LHCN-M2 (cell line): ENCODE results near the gene RBBP8NL. TPM values are rescaled to one million over a fixed set of nuclear protein-coding genes. Genes with fewer than 3 reads are reported as not detected.

ENCODE experiments used
- DNase-seq: peaks from one replicate; pipeline ENCODE4 v3.0.0-alpha.2; 2012; ENCODE audit warnings: low read depth
- total RNA-seq: library from RNA; depleted of rRNA; stranded (reverse); fragments of >200 nt; gene quantifications from 2 replicates; pipeline ENCODE4 v1.2.3, GENCODE V29; 2014

Gene RBBP8NL
- total RNA-seq, 1 experiment from 2014 or later: not detected

DNA sequence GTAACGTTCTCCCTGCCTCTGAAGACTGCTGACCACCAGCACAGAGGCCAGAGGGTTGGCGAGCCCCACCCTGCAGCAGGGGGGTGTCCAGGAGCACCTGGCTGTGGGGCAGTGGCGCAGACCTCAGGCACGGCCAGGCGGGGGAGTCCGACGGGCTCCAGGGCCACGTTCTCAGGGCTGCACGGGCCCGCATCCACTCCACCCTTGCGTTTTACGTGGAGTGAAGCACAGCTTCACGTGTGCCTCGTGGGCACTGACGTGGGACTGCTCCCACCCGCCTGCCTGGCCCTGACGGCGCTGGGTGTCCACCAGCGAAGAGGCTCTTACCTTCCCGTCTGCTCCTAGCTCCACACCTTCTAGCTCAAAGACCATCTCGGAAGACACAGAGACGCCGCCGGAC lies 33.5 kb downstream of the RBBP8NL start:
- DNase-seq: no peak

DNA sequence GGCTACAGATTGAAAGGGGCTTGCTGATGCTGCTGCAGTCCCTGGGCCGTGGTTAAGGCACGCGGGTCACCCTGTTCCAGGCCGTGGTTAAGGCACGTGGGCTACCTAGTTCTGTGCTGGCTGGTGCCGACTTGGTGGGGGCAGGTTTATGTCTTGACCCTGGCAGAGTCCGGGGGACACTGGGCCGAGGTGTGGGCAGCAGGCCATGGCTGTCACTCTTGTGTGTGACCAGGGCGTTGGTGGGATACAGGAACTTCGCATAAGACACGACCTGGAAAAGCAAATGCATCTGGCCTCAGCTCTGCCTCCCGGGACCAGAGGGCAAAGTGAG lies 34.0 kb downstream of the RBBP8NL start:
- DNase-seq: no peak

DNA sequence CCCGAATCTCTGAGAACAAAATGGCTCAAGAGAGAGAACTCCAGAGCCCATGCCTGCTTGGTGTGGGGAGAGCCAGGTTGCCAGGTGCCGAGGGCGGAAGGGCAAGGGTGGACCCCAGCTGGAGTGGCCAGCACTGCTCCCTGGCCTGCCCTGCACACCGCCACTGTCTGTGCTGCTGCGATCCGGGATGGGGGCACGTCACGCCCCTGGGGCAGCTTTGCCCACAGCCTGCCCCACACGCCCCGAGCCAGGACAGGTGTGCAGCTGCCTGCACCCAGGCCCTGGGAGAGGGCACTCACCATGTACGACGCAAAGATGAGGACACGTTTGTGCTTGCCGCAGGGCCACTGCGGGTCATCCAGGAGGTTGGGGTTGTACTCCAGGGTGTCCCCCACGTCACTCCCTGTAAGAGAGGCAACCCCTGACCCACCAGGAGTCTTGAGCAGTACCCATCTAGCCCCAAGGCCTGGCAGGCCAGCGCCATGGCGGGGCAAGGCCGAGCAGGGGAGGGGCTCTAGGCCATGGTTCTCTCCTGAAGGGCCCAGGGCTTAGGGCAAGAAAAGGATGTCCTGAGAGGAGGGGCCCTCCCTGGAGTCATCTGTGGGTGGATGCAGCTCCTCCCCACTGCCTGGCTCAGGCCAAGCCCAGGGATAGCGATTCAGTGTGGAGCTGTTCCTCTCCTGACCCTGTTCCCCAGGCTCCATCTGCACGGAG lies 34.6 kb downstream of the RBBP8NL start:
- no peak for DNase-seq

DNA sequence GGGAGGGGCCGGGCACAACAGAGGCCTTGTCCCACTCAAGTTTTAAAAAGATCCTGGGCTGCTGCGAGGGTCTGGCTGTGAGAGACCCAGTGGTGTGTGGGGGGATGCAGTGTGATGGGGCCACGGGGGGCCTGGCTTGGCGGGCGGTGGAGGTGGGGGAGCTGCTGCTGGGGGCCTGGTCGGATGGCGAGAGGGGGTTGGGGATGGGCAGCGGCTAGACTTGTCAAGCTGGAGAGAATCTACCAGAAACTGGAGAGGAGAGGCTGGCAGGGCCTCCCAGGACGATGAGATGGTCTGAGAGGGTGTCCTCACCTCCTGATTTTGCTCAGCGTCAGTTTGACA lies 35.3 kb downstream of the RBBP8NL start:
- DNase-seq: no peak

DNA sequence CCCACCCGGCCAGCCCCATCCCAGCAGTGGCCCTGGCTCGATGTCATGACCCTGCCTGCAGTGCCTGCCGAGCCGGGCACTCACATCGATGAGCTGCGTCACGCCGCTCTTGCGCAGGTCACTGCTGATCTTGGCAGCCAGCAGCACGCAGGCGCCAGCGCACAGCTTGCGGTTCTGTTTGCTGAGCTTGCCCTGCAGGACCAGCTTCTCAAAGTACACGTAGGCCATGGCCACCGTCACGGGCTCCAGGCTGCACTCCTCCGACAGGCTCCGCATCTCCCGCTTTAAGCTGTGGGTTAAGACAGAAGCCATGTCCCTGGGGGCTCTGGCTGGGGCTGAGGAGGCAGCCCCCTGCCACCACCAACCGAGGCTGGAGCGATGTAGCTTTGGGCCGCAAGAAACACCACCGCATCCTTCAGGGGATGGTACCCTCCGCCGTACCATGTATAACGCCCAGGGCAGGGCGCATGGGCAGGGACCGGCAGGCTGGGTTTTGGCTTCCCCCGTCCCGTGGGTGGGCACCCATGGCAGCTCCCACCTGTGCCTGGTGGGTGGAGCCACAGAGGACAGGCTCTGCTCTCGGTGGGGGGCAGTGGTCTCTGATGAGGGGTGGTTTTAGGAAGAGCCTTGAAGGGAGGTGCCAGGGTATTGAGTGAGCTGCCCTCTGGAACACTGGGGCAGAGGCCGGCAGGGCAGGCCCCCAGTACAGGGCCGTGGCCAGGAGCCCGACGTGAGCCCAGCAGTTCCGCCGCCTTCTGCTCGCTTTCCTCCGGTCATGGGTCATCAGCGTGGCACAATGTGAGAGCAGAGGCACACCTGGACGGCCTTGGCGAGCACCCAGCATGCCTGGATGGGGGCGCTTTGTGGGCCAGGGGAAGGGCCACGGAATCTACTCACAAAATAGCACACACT lies 35.9 kb downstream of the RBBP8NL start:
- no peak for DNase-seq

DNA sequence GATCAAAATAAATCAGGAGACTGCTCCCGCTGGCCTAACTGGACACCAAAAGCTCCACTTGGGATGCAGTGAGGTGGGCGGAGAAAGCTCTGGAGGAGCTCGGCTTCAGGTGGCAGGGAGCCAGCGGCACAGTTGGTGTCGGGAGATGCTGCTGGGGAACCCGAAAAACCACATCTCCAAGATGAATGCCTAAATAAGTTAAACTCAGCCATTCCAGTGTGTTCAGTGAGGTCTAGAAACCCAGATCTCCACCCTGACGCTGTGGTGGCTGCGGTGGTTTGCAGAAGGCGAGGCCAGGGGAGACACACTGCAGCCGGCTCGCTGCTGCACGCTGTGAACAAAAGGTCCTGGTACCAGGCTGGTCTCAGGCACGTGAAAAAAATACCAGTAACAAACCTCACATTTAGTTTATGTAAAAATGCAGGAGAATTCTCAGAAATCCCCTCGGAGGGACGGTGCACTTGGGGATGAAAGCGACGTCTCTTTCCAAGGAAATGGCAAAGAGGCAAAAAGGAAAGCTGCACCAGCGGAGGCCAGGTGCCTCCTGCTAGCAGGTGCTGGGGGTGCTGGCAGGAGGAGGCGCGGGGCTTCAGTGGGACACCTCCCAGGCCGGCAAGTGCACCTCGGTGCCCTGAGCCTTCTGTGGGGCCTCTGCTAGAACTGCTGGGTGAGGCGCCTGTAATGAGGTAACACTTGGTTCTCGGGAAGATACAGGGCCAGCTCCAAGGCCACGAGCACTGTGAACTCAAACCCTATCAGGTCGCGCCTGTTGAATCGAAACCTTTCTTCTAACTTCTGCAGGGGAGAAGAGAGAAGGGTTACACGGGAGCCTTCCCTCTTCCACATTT lies 36.8 kb downstream of the RBBP8NL start:
- no peak for DNase-seq

DNA sequence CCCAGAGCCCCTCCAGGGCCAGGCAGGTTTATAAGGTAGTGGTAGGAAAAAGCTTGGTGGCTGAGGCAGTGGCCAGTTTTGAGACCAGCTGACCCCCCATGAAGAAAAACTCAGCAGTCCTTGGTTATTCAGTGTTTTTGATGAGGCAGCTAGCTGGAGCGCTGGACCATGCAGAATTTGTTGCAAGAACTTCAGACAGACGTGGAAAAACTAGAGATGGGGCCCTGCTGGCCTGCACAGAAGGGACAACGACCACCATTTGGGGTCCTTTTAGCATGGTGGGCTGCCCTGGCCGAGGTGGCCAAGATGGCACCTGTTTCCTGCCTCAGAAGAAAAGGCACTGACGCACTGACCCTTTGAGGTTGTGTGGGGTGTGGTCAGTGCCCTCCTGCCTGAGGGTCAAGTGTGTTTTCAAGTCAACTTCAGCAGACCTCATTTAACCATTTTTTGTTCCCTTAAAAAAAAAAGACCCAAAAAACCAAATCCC lies 37.7 kb downstream of the RBBP8NL start:
- DNase-seq: no peak

DNA sequence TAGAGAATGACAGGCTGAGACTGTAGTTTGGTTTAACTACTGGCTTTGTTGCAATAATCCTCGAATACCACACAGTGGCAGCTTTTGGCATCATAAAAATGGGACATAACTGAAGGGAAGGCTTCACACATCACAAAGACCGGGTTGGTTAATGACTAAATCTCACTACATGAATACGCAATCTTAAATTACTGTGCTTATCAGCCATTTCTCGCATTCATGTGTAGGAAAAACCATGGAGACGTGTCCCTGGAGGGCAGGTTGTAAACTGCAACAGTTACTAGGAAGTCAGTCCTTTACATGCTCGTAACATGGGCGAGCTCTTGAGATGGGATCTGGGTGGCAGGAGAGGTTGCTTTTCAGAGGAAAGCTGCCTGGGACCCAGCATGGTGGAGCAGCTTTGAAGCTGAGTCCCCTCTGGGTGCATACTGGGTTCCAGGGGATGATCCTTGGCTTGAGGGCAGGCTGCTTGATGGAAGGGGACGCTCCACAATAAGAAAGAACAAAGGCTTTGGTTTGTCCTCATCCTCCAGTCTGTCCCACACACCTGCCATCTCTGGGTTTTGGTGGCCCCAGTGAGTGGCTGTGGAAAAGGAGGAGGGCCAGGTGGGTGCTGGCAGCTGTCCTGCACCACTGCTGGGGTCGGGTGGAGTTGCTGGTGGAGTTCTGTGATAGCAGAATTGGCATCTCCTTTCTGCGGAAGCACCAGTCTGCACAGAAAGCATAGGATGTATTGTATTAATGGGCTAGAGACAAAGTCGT lies 38.3 kb downstream of the RBBP8NL start:
- no peak for DNase-seq

DNA sequence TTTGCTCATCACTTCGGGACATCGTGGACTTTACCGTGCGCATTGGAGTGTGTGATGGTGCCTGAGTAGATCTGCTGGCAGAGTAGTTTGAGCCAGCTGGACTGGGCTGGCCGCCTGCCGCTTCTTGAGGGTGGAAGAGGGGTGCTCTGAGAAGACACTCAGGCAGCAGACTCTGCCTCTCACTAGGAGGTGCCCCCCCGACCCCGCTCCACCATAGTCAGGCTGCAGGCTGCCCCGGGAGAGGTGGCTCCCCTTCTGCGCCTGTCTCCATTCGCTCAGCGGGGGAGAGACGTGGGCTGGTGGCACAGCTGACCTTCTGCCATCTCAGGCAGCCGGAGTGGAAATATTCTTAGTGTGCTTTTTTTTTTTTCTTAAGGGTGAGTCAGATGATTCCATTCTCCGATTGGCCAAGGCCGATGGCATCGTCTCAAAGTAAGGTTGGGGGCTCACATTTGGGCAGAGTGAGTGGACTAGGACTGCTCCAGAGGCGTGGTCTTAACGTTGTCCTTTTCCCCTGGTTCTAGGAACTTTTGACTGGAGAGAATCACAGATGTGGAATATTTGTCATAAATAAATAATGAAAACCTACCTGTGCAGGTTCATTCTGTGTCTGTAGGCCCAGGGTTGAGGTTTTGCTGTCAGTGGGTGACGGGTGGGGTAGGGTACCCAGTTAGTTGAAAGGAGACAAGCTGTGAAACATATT lies 39.3 kb downstream of the RBBP8NL start:
- DNase-seq: peak; percentile 40

DNA sequence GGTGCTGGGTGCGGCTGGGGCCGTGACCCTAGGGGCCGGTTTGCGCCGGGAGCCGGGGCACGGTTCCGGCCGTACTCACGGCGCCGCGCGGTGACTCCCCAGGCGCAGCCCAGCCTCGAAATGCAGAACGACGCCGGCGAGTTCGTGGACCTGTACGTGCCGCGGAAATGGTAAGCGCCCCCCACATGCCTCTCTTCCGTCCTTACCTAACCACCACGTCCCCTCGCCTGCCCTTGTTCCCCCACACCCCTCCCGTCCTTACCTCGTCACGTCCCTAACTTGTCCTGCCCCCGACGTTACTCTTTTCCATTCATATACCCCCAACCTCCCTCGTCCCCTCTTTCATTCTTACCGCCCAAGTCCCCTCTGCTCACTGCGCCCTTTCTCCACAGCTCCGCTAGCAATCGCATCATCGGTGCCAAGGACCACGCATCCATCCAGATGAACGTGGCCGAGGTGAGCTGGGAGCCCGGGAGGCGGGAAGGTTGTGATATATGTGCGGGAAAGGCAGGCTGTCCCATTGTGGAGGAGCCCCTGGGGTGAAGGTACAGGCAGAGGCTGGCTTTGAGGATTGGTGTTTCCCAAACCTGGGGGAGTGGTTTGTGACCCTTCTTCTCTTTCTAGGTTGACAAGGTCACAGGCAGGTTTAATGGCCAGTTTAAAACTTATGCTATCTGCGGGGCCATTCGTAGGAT lies 40.0 kb downstream of the RBBP8NL start:
- no peak for DNase-seq

DNA sequence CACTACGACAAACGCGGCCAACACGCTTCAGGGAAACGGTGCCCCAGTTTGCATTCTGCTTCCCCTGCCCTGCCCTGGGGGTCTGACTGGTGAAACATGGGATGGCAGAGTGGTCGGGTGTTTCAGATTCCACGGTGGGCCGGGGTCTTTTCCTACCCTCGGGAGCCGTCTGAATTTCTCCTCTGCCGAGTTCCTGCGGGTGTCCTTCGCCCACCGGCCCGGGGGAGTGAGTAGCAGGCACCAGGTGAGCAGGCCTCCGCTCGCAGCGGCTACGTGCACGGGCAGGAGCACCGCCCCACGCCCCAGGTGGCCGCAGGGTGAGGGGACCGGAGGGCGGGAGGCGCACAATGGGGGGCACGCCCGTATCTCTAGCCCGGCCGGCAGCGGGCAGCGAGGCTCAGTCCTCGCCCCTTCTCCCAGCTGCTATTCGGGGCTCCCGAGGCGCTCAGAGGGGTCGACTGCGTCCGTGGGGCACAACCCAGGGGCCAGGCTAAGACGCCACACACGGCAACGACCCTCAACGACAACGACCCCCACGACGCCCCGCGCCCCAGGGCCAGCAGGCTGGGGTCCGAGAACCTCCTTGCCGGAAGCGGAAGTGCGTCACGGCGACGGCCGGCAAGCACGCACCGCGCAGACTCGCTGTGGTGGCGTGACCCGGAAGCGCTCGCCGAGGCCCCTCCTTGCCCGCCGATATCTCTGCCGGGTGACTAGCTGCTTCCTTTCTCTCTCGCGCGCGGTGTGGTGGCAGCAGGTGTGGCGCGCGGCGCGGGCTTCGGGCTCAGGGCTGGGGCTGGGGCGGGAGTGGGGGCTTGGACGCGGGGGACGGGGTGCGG lies 40.7 kb downstream of the RBBP8NL start, which contains the start of gene RPS21:
Gene RPS21 (plus strand): TSS at position 721 of the 836 bp plus-strand sequence. CDS start 236 bp downstream, outside the sequence.
- peak; percentile 89 for DNase-seq

DNA sequence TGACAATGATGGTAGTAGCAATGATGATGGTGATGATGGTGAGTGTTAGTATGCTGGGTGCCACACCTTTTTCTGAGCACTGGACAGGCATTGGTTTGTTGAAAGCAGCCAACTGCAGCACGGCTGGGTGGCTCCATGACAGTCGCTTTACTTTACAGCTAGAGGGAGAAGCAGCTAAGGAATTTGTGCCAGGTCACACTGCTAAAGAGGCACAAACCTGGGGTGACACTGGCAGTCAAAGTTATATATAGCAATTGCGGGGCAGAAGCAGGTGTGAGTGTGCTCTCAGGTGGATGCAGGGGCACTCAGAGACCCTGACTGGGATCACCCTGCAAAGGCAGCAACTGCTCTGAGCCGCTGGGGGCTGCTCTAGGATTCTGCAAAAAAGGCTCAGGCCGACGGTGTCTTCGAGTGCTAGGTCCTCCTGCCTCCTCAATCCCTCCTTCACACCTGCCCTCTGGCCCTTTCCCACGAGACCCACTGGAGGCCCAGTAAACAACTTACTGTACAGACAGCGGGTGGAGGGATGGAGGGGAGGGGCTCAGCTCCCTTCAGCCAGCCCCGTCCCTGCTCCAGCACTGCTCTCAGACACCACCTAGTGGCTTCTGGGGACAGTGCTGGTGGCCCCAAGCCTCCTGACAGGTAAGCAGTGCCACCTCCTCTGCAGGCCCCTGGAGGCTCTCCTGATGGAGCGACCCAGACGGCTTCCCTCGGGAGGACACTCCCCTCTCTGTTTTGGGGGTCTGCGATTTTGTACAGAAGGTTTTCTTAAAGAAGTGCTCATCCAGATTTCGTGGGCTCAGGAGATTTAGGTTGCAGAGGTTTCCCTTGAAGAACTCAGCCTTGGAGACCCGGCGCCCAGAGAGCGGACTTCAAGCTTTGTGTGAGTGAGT lies 44.8 kb downstream of the RBBP8NL start:
- DNase-seq: peak; percentile 56

DNA sequence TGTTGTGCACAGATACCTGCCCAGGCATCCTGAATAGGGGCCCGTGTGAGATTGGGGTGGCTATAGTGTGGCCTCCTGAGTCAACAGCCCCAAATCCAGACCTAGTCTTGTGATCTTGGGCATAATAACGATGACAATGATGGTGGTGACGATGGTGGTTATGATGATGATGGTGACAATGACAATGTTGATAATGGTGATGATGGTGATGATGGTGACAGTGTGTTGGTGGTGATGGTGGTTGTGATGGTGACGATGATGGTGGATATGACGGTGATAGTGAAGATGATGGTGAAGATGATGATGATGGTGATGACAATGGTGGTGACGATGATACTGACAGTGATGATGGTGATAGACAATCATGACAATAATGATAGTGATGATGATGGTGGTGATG lies 45.5 kb downstream of the RBBP8NL start:
- DNase-seq: no peak

DNA sequence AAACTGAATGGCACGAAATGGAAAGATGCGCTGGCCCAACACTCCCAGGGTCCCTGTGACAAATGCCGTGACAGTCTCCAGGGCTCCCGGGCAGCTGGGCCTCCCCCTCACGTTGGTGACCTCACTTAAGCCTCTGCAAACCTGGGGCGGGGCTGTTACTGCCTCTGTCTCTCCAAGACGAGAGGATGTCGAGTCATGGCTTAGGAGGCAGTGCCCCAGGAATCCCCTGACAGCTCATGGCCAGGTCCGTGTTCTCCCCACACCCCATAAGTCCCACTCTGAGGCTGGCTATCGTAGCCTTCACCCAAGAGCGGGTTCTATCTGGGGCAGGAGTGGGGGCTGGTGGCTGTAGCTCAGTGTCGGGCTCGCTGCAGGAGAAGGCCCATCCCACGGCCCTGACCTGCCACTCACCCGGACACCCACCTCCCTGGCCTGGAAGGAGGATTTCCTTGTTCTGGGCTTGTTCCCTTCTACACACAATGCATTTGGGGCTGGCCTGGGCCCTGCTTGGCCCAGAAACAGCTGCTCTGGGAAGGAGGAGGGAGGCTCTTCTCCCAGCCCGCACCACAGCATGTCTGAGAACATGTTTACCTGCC lies 46.0 kb downstream of the RBBP8NL start:
- peak; percentile 52 for DNase-seq

DNA sequence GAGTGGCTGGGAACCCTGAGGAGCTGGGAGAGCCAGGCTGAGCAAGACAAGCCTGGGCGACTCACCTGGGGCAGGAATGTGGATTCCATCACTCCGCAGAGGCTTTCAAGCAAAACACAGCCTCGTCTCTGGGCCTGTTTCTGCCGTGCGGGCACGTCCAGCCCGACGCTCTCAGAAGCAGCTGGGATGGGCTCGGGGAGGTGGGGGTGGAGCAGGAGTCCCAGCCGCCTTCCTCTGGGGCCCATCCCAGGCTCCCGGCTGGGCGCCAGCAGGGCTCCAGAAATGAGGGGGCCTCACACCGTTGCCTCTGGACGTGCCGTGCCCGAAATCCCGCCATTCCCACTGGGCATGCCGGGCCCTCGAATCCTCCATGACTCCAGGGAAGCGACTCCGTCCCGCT lies 49.1 kb downstream of the RBBP8NL start:
- no peak for DNase-seq

DNA sequence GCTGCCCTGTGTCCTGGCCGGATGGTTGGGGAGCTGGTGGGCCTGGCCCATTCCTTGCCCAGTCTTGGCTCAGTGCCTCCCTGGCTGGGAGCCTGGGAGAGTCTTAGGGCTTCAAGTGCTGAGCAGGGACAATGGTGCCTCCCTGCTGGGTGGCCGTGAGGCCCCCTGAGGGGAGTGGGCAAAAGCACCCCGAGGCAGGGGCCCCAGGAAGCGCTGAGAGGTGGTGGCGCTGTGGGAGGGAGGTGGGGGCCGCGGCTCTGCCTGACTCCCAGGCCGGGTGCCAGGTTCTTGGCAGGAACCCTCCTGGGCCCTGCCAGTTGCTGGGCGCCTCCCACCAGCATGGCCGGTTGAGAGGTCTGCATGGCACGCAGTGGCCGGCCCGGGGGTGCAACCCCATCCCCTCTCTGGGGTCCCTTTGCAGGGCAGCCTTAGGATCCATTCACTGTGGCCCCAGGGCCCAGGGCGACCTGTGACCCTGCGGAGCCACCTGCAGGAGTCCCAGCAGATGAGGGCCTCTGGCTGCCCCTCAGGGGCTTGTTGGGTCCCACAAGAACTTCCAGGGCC lies 49.6 kb downstream of the RBBP8NL start:
- DNase-seq: no peak

DNA sequence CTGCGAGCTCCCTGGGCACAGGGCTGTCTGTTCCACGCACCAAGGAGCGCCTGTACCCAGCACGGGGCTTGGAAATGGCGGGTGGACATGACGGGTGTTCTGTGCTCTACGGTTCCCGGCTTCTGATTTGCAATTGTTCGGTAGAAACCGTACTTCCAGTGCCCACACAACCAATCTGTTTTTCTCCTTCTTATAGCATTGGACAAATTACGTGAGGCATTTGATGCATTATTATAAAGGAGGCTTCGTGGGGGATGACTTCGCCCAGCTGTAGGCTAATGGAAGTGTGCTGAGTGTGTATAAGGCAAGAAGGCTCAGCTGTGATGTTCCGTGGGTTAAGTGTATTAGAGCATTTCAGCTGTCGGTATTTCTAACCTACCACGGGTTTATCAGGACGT lies 50.3 kb downstream of the RBBP8NL start:
- DNase-seq: no peak
